ELR (cell line): ENCODE measurements around the gene POLR2L.
A peak's percentile ranks its signal among the peaks of the same experiment; 100 is the strongest.

Source experiments
- DNase-seq: peaks from one replicate; pipeline ENCODE4 v3.0.0-alpha.2; 2015; ENCODE audit warnings: low read depth

The POLR2L gene

GRCh38 chr11:868802-869201, 26.5 kb upstream of the POLR2L start:
- DNase-seq, result no peak

- DNase-seq, result no peak
These were observed 26.1 kb upstream of the POLR2L start for GRCh38 chr11:868394-868793.

DNA sequence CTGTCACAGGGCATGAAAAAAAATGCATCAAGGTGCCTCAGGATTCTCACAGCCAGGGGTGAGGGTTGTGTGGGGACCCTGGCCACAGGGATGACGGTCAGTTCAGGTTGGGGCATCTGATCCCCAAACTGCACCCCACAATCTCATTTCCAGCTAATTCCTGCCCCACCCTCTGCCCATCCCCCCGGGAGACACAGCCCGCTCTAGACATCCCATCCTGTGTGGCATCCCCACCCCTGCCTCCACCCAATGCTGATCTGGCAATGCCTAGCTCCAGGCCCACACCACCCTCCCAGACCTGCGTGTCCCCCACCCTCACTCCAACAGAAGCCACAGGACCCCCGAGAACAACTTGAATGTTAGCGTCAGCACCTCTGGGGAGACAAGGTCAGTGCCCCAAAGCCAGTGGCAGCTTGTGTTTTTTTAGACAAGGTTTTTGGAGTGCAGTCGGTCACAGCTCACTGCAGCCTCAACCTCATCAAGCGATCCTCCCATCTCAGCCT, 25.6 kb upstream of the POLR2L start:
- no peak for DNase-seq

GRCh38 chr11:866481-866880, 24.2 kb upstream of the POLR2L start:
- no peak for DNase-seq

GRCh38 chr11:865462-866430, 23.4 kb upstream of the POLR2L start:
- DNase-seq, result no peak

DNA sequence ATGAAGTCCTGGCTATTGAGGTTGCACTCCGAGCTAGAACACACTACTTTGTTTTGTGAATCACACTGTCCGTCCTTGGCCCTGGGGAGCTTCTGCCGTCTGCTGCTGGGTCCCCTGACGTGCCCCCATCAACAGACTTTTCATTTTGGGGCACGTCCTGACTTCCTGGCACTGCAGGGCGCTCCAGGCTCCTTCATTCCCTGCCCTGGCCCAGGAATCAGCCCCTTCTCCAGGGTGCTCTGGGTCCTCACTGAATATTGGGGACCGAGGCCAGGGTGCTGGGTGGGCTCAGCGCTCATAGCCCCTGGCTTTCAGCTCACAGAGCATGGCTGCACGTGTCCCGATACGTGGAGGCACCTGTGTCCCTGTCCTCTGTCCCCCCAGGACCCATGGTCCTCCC, 22.6 kb upstream of the POLR2L start:
- no peak for DNase-seq

DNA sequence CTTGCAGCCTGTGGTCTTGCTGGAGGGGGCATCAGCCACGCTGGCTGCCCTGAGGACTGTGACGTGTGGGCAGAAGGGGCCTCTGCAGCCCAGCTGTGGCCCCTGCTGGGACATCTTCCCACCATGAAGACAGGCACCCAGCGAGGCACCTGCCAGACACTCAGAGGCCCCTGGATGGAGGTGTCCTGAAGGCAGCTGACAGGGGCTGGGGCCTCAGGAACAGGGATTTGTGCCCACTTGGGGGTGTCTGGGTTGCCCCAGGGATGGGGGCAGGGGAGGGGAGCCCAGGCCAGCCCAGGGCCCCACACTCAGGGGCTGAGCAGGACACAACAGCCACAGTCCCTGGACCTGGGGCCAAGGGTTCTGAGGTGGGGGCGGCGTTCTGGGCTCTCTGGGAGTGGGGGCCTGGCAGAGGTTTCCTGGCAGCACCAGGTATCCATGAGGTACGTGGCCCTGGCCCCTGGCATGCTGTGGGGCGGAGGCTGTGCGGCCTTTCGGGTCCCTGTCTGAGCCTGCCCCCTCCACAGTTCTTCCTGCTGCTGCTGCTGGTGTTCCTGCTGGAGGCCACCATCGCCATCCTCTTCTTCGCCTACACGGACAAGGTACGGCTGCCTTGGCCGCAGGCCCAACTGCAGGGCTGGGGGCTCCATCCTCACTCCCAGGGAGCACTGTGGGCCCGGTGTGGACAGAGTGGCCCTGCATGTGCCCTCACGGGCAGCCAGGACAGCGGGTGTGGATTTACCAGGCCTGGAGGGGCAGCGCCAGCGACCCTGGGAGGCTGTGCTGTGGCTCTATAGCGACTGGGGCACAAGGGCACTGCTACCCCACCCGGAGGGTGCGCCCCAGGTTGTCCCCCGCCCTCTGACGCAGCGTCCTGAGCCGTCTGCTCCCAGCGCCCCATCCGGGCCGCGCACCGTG, 21.8 kb upstream of the POLR2L start:
- DNase-seq, result no peak

- no peak for DNase-seq
These were observed 20.9 kb upstream of the POLR2L start for GRCh38 chr11:863023-863909.

DNA sequence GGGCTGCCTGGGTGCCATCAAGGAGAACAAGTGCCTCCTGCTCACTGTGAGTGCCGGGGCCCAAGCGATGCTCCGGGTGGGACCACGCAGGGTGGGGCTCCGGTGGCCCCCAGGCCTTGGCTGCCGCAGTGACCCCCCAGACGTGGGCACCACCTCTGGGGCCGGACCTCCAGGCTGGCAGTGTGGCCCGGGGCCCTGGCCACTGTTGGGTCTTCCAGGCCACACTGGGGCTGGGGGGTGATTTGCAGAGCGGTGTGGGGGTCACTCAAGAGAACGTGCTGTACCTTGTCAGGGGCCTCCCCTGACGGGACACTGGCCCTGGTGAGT, 20.3 kb upstream of the POLR2L start:
- no peak for DNase-seq

DNA sequence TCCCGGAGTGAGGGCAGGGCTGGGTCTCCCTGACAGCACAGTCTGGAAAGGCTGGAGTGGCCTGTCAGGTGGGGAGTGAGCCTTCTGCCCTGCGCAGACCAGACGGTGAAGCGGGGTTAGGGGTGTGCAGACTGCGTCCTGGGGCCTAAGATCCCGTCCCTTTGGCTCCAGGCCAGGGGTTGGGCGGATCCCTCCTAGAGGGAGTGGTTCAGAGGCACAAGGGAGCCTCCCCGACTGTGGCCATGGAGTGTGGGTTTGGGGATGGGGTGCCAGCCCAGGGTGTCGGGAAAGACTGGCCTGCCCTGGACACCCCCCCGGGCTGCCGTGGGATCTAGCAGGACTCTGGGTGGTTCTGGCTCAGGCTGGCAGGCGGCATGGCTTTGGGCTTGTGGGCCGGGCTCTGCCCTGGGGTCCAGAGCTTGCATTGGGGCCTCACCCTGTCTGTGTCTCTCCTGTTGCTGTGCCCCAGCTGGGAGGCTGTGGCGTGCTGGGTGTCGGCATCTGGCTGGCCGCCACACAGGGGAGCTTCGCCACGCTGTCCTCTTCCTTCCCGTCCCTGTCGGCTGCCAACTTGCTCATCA, 19.8 kb upstream of the POLR2L start:
- DNase-seq, result no peak

DNA sequence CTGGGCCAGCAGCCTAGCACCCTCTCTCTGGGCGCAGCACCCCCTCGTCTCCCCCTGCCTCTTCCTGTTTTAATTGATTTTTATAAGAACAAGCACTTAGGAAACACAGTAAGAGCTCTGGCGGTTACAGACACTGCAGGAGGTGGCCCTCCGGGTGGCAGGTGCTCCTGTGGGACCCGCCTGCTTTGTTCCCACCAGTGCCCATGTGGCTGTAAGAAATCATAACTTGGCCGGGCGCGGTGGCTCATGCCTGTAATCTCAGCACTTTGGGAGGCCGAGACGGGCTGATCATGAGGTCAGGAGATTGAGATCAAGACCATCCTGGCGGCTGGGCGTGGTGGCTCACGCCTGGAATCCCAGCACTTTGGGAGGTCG, 18.8 kb upstream of the POLR2L start:
- DNase-seq, result no peak

- no peak for DNase-seq
These were observed 18.1 kb upstream of the POLR2L start for GRCh38 chr11:860234-861104.

DNA sequence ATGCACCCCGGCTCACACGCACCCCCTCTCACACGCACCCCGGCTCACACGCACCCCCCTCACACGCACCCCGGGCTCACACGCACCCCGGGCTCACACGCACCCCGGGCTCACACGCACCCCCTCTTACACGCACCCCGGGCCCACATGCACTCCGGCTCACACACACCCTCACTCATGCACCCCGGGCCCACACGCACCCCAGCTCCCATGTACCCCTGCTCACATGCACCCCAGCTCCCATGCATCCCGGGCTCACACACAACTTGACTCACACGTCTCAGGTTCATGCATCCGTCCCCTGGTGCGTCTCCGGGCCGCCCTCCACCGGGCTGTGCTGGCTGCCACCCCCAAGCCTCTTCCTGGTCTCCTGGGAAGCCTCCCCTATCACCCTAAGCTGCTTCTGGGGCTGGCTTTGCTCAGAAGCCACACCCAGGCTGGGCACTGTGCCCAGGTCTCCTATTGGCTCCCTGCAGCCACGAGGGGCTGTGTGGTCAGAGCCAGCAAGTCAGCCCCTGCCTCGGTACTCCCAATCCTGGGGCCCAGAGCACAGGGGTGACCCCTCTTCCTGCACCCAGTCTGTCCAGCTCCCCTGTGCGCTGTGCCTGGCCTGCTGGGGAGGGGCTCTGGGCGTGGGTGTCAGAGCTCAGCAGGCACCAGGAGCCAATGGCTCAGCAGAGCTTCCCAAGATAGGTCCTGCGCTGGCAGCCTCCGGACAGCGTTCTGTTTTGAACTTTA, 17.2 kb upstream of the POLR2L start:
- DNase-seq, result peak; percentile 54

DNA sequence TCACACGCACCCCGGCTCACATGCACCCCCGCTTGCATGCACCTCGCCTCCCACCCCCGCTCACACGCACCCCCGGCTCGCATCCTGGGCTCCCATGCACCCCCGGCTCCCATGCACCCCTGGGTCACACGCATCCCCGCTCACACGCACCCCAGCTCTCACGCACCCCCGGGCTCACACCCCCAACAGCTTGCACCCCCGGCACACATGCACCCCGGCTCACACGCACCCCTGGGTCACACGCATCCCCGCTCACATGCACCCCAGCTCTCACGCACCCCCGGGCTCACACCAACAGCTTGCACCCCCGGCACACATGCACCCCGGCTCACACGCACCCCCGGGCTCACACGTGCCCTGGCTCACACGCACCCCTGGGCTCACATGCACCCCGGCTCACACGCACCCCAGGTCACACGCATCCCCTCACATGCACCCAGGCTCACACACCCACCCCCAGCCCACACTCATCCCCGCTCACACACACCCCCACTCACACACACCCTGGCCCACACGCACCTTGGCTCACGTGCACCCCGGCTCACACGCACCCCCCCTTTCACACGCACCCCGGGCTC, 16.5 kb upstream of the POLR2L start:
- DNase-seq, result no peak

GRCh38 chr11:858053-858761, 15.9 kb upstream of the POLR2L start:
- no peak for DNase-seq

DNA sequence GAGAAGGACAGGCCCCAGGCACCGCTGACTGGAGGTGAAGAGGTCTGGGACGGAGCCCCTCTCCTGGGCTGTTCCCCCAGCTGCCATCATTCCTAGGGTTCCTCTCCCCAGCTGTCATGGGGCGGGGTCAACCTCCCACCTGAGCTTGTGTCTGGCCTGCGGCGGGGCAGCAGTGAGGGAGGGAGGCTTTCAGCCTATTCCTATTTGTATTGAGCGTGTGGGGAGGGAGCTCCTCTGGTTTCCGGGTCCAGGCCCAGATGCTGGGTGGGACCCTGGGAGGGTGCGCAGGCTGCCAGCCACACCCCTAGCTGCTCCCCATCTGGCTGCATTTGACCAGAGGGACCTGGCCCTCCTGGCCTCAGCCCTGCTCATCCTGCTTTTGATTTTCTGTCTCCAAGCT, 14.1 kb upstream of the POLR2L start:
- no peak for DNase-seq

DNA sequence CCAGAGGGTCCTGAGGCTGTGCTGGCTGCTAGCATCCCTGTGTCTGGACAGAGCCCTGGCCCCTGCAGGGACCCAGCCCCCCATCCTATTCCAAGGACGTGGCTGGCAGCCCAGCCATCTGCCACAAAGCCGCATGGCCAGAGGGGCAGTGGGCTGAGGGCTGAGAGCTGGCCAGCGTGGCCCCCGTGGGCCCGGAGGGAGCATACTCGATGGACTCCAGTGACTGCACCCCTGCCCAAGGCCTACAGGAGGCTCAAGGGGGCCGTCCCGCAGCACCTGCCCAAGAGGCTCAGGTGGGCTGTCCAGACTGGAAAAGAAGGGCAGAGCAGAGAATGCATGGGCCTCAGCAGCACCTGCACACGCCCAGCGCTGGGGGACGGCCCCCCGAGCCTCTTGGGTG, 13.5 kb upstream of the POLR2L start:
- no peak for DNase-seq

GRCh38 chr11:855330-855674, 13.0 kb upstream of the POLR2L start:
- DNase-seq, result no peak
